GM23338 (cell line): ENCODE data around the gene VWA7. TPM values are rescaled to one million over a fixed set of nuclear protein-coding genes. Genes with fewer than 3 reads are reported as not detected.
"Not testable (repeated sequence)": the region's sequence is repeated elsewhere in the genome, so short reads cannot be mapped to it uniquely, and the experiment has no call there.

ENCODE experiments used
- ATAC-seq: fragments of 200-7000 bp; cut with Tn5 transposase; 3 replicates; pipeline ENCODE4 v1.9.1; 2020
- DNase-seq: peaks from one replicate; pipeline ENCODE4 v3.0.0-alpha.2; 2015; ENCODE audit warnings: low spot score
- H2AFZ ChIP-seq: fragments of 200-600 bp; sonication (generic); 2 replicates; pipeline ENCODE4 v1.8.0; 2016; ENCODE audit warnings: antibody characterized with exemption, mild to moderate bottlenecking, moderate library complexity
- H3F3A ChIP-seq: fragments of 200-600 bp; sonication (generic); replicated peaks from 2 replicates; pipeline ENCODE4 v1.8.0; 2017; ENCODE audit warnings: antibody characterized with exemption, mixed run types, low read depth
- H3K27ac ChIP-seq: fragments of 200-600 bp; sonication (generic); 2 replicates; pipeline ENCODE4 v1.6.1; 2016; ENCODE audit warnings: low read depth
- H3K27me3 ChIP-seq: fragments of 200-600 bp; sonication (generic); 2 replicates; pipeline ENCODE4 v1.8.0; 2016; ENCODE audit warnings: mild to moderate bottlenecking, mixed run types, moderate library complexity; ENCODE audit not compliant: insufficient read depth
- H3K36me3 ChIP-seq: fragments of 200-600 bp; sonication (generic); 2 replicates; pipeline ENCODE4 v1.8.0; 2016; ENCODE audit warnings: mild to moderate bottlenecking; ENCODE audit not compliant: insufficient read depth
- H3K4me1 ChIP-seq: fragments of 200-600 bp; sonication (generic); 2 replicates; pipeline ENCODE4 v1.8.0; 2016; ENCODE audit warnings: mild to moderate bottlenecking, moderate library complexity; ENCODE audit not compliant: insufficient read depth
- H3K4me2 ChIP-seq: fragments of 200-600 bp; sonication (generic); 2 replicates; pipeline ENCODE4 v1.7.1; 2017; ENCODE audit warnings: mixed run types
- H3K4me3 ChIP-seq: fragments of 200-600 bp; sonication (generic); 2 replicates; pipeline ENCODE4 v1.6.1; 2016; ENCODE audit warnings: mixed run types
- H3K79me2 ChIP-seq: fragments of 200-600 bp; sonication (generic); replicated peaks from 2 replicates; pipeline ENCODE4 v1.8.0; 2017; ENCODE audit warnings: mild to moderate bottlenecking; ENCODE audit not compliant: insufficient read depth
- H3K9me2 ChIP-seq: fragments of 200-600 bp; sonication (generic); 2 replicates; pipeline ENCODE4 v1.8.0; 2017; ENCODE audit not compliant: insufficient read depth
- H4K20me1 ChIP-seq: fragments of 200-600 bp; sonication (generic); replicated peaks from 2 replicates; pipeline ENCODE4 v1.8.0; 2017; ENCODE audit warnings: mild to moderate bottlenecking; ENCODE audit not compliant: insufficient read depth
- H3K27ac Mint-ChIP-seq: 2 replicates; pipeline ENCODE4 v1.8.0; 2020; ENCODE audit warnings: inconsistent platforms, mild to moderate bottlenecking, moderate library complexity, mixed read lengths
- H3K27me3 Mint-ChIP-seq: 3 replicates; pipeline ENCODE4 v1.8.0; 2022; ENCODE audit warnings: low read depth, mild to moderate bottlenecking, moderate library complexity, mixed read lengths, inconsistent platforms; ENCODE audit not compliant: insufficient read depth, poor library complexity
- H3K36me3 Mint-ChIP-seq: 3 replicates; pipeline ENCODE4 v1.8.0; 2021; ENCODE audit warnings: low read depth, mild to moderate bottlenecking, inconsistent platforms, moderate library complexity, mixed read lengths
- H3K4me1 Mint-ChIP-seq: 3 replicates; pipeline ENCODE4 v1.8.0; 2020; ENCODE audit warnings: mild to moderate bottlenecking, inconsistent platforms, mixed read lengths
- H3K4me3 Mint-ChIP-seq: 3 replicates; pipeline ENCODE4 v1.8.0; 2021; ENCODE audit warnings: moderate library complexity, mild to moderate bottlenecking, inconsistent platforms, mixed read lengths
- H3K9me3 Mint-ChIP-seq: 3 replicates; pipeline ENCODE4 v1.8.0; 2020; ENCODE audit warnings: moderate library complexity, mild to moderate bottlenecking, inconsistent platforms, mixed read lengths
- CREB1 ChIP-seq: fragments of 250-450 bp; sonication (Bioruptor Pico); IDR thresholded peaks from 2 replicates; pipeline ENCODE4 v1.5.0; 2020; ENCODE audit warnings: low read depth, mild to moderate bottlenecking, moderate library complexity
- EZH2 ChIP-seq: fragments of 200-600 bp; sonication (generic); IDR thresholded peaks from one replicate; pipeline ENCODE4 v1.8.0; 2017; ENCODE audit warnings: antibody characterized with exemption, mild to moderate bottlenecking, low read depth; ENCODE audit not compliant: unreplicated experiment
- JUNB ChIP-seq: IDR thresholded peaks from one replicate; pipeline ENCODE4 v1.6.1; 2016; ENCODE audit warnings: antibody characterized with exemption; ENCODE audit not compliant: unreplicated experiment
- ZNF462 ChIP-seq: fragments of 250-450 bp; sonication (Bioruptor Pico); IDR thresholded peaks from 2 replicates; pipeline ENCODE4 v1.5.0; 2020; ENCODE audit warnings: mild to moderate bottlenecking, moderate library complexity
- polyA plus RNA-seq: library from polyadenylated mRNA; unstranded; fragments of >200 nt; fragmentation: Nextera tagmentation; extraction: Ambion mirVana; gene quantifications from 2 replicates; pipeline ENCODE4 v1.2.1, GENCODE V29; 2016
- total RNA-seq: library from RNA; depleted of rRNA; stranded (reverse); fragments of >200 nt; shearing (Covaris generic); gene quantifications from 2 replicates; pipeline ENCODE4 v1.2.3, GENCODE V29; 2014

VWA7 gene
- total and polyA plus RNA-seq, 2 experiments from 2014 or later: 0.07 to 0.36 TPM

- TF ChIP-seq ZNF462 (CRISPR knock-in tag) (no peak), JUNB (no peak), EZH2 (no peak), CREB1 (CRISPR knock-in tag) (no peak)
Observed at GRCh38 chr6:31821301-31822035, 44.3 kb upstream of the VWA7 start (continued).

- H3K4me3 ChIP-seq, ATAC-seq, H3K36me3 ChIP-seq, H3K9me3 Mint-ChIP-seq, DNase-seq, H3K9me2 ChIP-seq, H3K27ac Mint-ChIP-seq, H4K20me1 ChIP-seq, H2AFZ ChIP-seq, H3K27ac ChIP-seq, H3K27me3 ChIP-seq, H3K36me3 Mint-ChIP-seq: not testable (repeated sequence)
- peaks cover 13% of the 10 kb centered on the region for H3F3A ChIP-seq
- peaks cover 52% of the 10 kb centered on the region for H3K4me1 ChIP-seq
- H3K27me3 Mint-ChIP-seq: peaks cover 21% of the 10 kb centered on the region
- H3K4me3 Mint-ChIP-seq: peak overlapping the region; percentile 84; the same call in 1 of the 3 replicates
- H3K4me1 Mint-ChIP-seq: peaks cover 42% of the 10 kb centered on the region
- peak overlapping the region; percentile 88; the same call in 1 of the 2 replicates for H3K4me2 ChIP-seq
- H3K79me2 ChIP-seq: peaks cover 19% of the 10 kb centered on the region
Observed at GRCh38 chr6:31820399-31820798, 43.3 kb upstream of the VWA7 start.
